Smooth muscle cell (in vitro differentiated cells): ENCODE results near the gene TMEM9. TPM values are rescaled to one million over a fixed set of nuclear protein-coding genes. Genes with fewer than 3 reads are reported as not detected.
A peak's percentile ranks its signal among the peaks of the same experiment; 100 is the strongest.

Experiments
- DNase-seq: peaks from one replicate; lab custom pipeline; 2025; ENCODE audit not compliant: unreplicated experiment; lab: John Stamatoyannopoulos, UW
- H2AFZ ChIP-seq: fragments of 200-600 bp; sonication (generic); 2 replicates; pipeline ENCODE4 v1.6.0; 2016; ENCODE audit warnings: antibody characterized with exemption, low read depth, mild to moderate bottlenecking
- H3F3A ChIP-seq: fragments of 200-600 bp; sonication (generic); 2 replicates; pipeline ENCODE4 v1.6.0; 2017; ENCODE audit warnings: antibody characterized with exemption, low read depth
- H3K27ac ChIP-seq: fragments of 200-600 bp; sonication (generic); 2 replicates; pipeline ENCODE4 v1.5.1; 2016; ENCODE audit warnings: low read depth, mild to moderate bottlenecking
- H3K27me3 ChIP-seq: fragments of 200-600 bp; sonication (generic); 2 replicates; pipeline ENCODE4 v1.6.1; 2016; ENCODE audit warnings: low read depth, mild to moderate bottlenecking
- H3K36me3 ChIP-seq: fragments of 200-600 bp; sonication (generic); 2 replicates; pipeline ENCODE4 v1.5.1; 2016; ENCODE audit warnings: low read depth
- H3K4me1 ChIP-seq: fragments of 200-600 bp; sonication (generic); 2 replicates; pipeline ENCODE4 v1.5.1; 2016; ENCODE audit warnings: low read depth
- H3K4me2 ChIP-seq: fragments of 200-600 bp; sonication (generic); 2 replicates; pipeline ENCODE4 v1.6.0; 2016; ENCODE audit warnings: mild to moderate bottlenecking
- H3K4me3 ChIP-seq: fragments of 200-600 bp; sonication (generic); 2 replicates; pipeline ENCODE4 v1.5.1; 2016; ENCODE audit warnings: mild to moderate bottlenecking
- H3K79me2 ChIP-seq: fragments of 200-600 bp; sonication (generic); 2 replicates; pipeline ENCODE4 v1.6.0; 2016; ENCODE audit warnings: low read depth, mild to moderate bottlenecking
- H3K9ac ChIP-seq: fragments of 200-600 bp; sonication (generic); 2 replicates; pipeline ENCODE4 v1.6.0; 2016; ENCODE audit warnings: low read depth
- H3K9me3 ChIP-seq: fragments of 200-600 bp; sonication (generic); replicated peaks from 2 replicates; pipeline ENCODE4 v1.5.1; 2016; ENCODE audit warnings: low read depth
- H4K20me1 ChIP-seq: fragments of 200-600 bp; sonication (generic); 2 replicates; pipeline ENCODE4 v1.6.0; 2016; ENCODE audit warnings: low read depth
- CTCF ChIP-seq: fragments of 200-600 bp; sonication (generic); IDR thresholded peaks from 2 replicates; pipeline ENCODE4 v1.5.1; 2017; ENCODE audit warnings: borderline replicate concordance, mild to moderate bottlenecking, antibody characterized with exemption; ENCODE audit not compliant: insufficient read depth, poor library complexity, severe bottlenecking
- WGBS: methylation state at CpG from one replicate; pipeline ENCODE4 v1.1.7; 2016; ENCODE audit warnings: low lambda C conversion rate; 5-methylcytosine and 5-hydroxymethylcytosine counted together
- polyA plus RNA-seq: library from polyadenylated mRNA; unstranded; fragments of >200 nt; fragmentation: Nextera tagmentation; extraction: Ambion mirVana; gene quantifications from 2 replicates; pipeline ENCODE4 v1.2.1, GENCODE V29; 2016
- total RNA-seq: library from RNA; depleted of rRNA; stranded (reverse); fragments of >200 nt; gene quantifications from 2 replicates; pipeline ENCODE4 v1.2.3, GENCODE V29; 2014

The TMEM9 gene
- total and polyA plus RNA-seq, 2 experiments from 2014 or later: 153 to 211 TPM

GRCh38 chr1:201122321-201122957 is 31.8 kb downstream of the TMEM9 start:
- no peak overlapping the region for H3K4me3 ChIP-seq
- no peaks in the 10 kb centered on the region for H3K9me3 ChIP-seq
- WGBS: 86% methylated on average over 10 of the region's 10 CpGs
- H3K27ac ChIP-seq: no peak overlapping the region
- no peak overlapping the region for H2AFZ ChIP-seq
- no peaks in the 10 kb centered on the region for H4K20me1 ChIP-seq
- TF ChIP-seq CTCF: no peak
- H3K36me3 ChIP-seq: no peaks in the 10 kb centered on the region
- H3K4me2 ChIP-seq: no peak overlapping the region
- no peaks in the 10 kb centered on the region for H3K79me2 ChIP-seq
- no peaks in the 10 kb centered on the region for H3F3A ChIP-seq
- no peaks in the 10 kb centered on the region for H3K4me1 ChIP-seq
- H3K27me3 ChIP-seq: no peaks in the 10 kb centered on the region
- H3K9ac ChIP-seq: no peak overlapping the region
- no peak for DNase-seq

GRCh38 chr1:201119206-201120197 is 34.8 kb downstream of the TMEM9 start:
- no peak overlapping the region for H3K27ac ChIP-seq
- WGBS: 27% methylated on average over 14 of the region's 14 CpGs
- DNase-seq: no peak
- H3K4me2 ChIP-seq: no peak overlapping the region
- H3K79me2 ChIP-seq: no peaks in the 10 kb centered on the region
- no peak overlapping the region for H3K9ac ChIP-seq
- no peaks in the 10 kb centered on the region for H3F3A ChIP-seq
- peak; percentile 54 for TF ChIP-seq CTCF
- H2AFZ ChIP-seq: no peak overlapping the region
- no peaks in the 10 kb centered on the region for H3K36me3 ChIP-seq
- no peak overlapping the region for H3K4me3 ChIP-seq
- H3K9me3 ChIP-seq: no peaks in the 10 kb centered on the region
- peaks cover 9% of the 10 kb centered on the region for H3K27me3 ChIP-seq
- H3K4me1 ChIP-seq: no peaks in the 10 kb centered on the region
- no peaks in the 10 kb centered on the region for H4K20me1 ChIP-seq

GRCh38 chr1:201116091-201116490 is 38.2 kb downstream of the TMEM9 start:
- Histone ChIP-seq H3K27ac (no peak overlapping the region), H3K27me3 (peaks cover 9% of the 10 kb centered on the region), H2AFZ (no peak overlapping the region), H3K9me3 (no peaks in the 10 kb centered on the region), H3K4me3 (no peak overlapping the region), H4K20me1 (no peaks in the 10 kb centered on the region), H3K36me3 (no peaks in the 10 kb centered on the region), H3F3A (no peaks in the 10 kb centered on the region), H3K79me2 (no peaks in the 10 kb centered on the region), H3K4me2 (no peak overlapping the region), H3K9ac (no peak overlapping the region), H3K4me1 (peaks cover 5% of the 10 kb centered on the region)
- no peak for DNase-seq
- 67% methylated on average over 2 of the region's 2 CpGs for WGBS
- no peak for TF ChIP-seq CTCF
